ENCODE data around the gene RIN3.
A peak's percentile ranks its signal among the peaks of the same experiment; 100 is the strongest.

DNA sequence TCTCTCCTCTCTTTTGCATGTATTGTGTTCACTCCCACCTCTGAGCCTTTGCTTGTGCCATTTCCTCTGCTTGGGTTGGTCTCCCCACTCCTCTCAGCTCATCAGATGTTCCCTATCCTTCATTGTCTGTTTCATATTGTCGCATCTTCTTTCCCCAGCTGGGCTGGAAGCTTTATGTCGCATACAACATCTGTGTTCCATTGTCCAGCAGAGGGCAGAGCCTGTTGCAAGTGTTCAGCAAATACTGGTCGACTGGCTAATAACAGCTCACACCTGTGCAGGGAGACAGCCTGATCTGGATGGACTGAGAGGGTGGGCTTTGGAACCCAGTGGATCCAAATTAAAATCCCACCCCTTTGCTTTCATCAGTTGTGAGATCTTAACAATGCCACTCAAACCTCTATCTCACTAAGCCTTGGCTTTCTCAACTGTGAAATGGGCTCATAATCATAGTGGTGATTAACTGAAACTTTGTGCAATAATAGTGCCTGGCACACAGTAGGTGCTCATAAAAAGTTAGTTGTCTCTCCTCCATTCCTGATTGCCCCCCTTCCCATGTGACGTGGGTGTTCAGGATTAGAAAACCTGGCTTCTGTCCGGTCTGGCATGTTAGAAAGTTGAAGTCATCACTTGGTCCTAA is 75.8 kb downstream of the RIN3 start:
- TF ChIP-seq POU2F2 (IDR thresholded peaks at IDR 0.05; ENCODE audit: borderline replicate concordance, low read depth, low read length) (no peak), STAT1 (conservative IDR thresholded peaks at IDR 0.05) (no peak), SP1 (IDR thresholded peaks at IDR 0.05; ENCODE audit: low read depth, low read length) (no peak), ATF7 (IDR thresholded peaks at IDR 0.05; ENCODE audit: low read depth) (no peak), ESRRA (IDR thresholded peaks at IDR 0.05; ENCODE audit: low read length) (no peak), IKZF2 (IDR thresholded peaks at IDR 0.05) (no peak), EZH2 (IDR thresholded peaks at IDR 0.05; ENCODE audit: borderline replicate concordance, control insufficient read depth, low read depth, low read length) (no peak), MXI1 (IDR thresholded peaks at IDR 0.05; ENCODE audit: low read depth, low read length) (no peak), EGR1 (IDR thresholded peaks at IDR 0.05; ENCODE audit: borderline replicate concordance in 1 of 2, low read depth in 2 of 2, low read length in 2 of 2) (no peak)
- TF ChIP-seq, protein P1, sequence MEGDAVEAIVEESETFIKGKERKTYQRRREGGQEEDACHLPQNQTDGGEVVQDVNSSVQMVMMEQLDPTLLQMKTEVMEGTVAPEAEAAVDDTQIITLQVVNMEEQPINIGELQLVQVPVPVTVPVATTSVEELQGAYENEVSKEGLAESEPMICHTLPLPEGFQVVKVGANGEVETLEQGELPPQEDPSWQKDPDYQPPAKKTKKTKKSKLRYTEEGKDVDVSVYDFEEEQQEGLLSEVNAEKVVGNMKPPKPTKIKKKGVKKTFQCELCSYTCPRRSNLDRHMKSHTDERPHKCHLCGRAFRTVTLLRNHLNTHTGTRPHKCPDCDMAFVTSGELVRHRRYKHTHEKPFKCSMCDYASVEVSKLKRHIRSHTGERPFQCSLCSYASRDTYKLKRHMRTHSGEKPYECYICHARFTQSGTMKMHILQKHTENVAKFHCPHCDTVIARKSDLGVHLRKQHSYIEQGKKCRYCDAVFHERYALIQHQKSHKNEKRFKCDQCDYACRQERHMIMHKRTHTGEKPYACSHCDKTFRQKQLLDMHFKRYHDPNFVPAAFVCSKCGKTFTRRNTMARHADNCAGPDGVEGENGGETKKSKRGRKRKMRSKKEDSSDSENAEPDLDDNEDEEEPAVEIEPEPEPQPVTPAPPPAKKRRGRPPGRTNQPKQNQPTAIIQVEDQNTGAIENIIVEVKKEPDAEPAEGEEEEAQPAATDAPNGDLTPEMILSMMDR (IDR thresholded peaks at IDR 0.05 in 2 of 3, conservative IDR thresholded peaks at IDR 0.05 in 1 of 3; ENCODE audit: control insufficient read depth in 2 of 3, extremely low read depth in 1 of 3, insufficient read depth in 1 of 3, low read depth in 3 of 3, low read length in 3 of 3), result peak; percentile 67 to 77 (median 70)
- TF ChIP-seq, protein P2, sequence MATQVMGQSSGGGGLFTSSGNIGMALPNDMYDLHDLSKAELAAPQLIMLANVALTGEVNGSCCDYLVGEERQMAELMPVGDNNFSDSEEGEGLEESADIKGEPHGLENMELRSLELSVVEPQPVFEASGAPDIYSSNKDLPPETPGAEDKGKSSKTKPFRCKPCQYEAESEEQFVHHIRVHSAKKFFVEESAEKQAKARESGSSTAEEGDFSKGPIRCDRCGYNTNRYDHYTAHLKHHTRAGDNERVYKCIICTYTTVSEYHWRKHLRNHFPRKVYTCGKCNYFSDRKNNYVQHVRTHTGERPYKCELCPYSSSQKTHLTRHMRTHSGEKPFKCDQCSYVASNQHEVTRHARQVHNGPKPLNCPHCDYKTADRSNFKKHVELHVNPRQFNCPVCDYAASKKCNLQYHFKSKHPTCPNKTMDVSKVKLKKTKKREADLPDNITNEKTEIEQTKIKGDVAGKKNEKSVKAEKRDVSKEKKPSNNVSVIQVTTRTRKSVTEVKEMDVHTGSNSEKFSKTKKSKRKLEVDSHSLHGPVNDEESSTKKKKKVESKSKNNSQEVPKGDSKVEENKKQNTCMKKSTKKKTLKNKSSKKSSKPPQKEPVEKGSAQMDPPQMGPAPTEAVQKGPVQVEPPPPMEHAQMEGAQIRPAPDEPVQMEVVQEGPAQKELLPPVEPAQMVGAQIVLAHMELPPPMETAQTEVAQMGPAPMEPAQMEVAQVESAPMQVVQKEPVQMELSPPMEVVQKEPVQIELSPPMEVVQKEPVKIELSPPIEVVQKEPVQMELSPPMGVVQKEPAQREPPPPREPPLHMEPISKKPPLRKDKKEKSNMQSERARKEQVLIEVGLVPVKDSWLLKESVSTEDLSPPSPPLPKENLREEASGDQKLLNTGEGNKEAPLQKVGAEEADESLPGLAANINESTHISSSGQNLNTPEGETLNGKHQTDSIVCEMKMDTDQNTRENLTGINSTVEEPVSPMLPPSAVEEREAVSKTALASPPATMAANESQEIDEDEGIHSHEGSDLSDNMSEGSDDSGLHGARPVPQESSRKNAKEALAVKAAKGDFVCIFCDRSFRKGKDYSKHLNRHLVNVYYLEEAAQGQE (IDR thresholded peaks at IDR 0.05; ENCODE audit: low read depth, low read length), result no peak
- TF ChIP-seq, protein P3, sequence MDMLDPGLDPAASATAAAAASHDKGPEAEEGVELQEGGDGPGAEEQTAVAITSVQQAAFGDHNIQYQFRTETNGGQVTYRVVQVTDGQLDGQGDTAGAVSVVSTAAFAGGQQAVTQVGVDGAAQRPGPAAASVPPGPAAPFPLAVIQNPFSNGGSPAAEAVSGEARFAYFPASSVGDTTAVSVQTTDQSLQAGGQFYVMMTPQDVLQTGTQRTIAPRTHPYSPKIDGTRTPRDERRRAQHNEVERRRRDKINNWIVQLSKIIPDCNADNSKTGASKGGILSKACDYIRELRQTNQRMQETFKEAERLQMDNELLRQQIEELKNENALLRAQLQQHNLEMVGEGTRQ (IDR thresholded peaks at IDR 0.05; ENCODE audit: borderline replicate concordance, low read depth, low read length), result no peak
